Measurements from ENCODE around the gene JAKMIP2. TPM values are rescaled to one million over a fixed set of nuclear protein-coding genes. Genes with fewer than 3 reads are reported as not detected.
"Not testable (repeated sequence)": the region's sequence is repeated elsewhere in the genome, so short reads cannot be mapped to it uniquely, and the experiment has no call there.

JAKMIP2 gene
- total and polyA plus RNA-seq, 11 donors, result under 0.01 to 1.5 (median 0.16) TPM; not detected in 1

- Histone ChIP-seq H3K36me3 (no peaks in the 10 kb centered on the region), H3K27ac (peak overlapping the region; percentile 12 to 86 (median 47)), H3K9me3 (peaks cover 0 to 4% (median 0%) of the 10 kb centered on the region in 12 donors), H3K27me3 (no peaks in the 10 kb centered on the region), H3K4me1 (peaks cover 0 to 50% (median 14%) of the 10 kb centered on the region in 12 donors), H3K4me3 (peak overlapping the region in 6 of 12 donors; percentile 5 to 37 (median 19))
- intact Hi-C loops (cut with DNase I), result loop anchor here in 3 of 10 donors (5.0 to 10.0 kb wide), 2 partner anchors 42 to 160 kb away; partner anchors contain the start of gene DPYSL3 (in 2 of the 3)
- ATAC-seq (peak; percentile 53 to 70 (median 56)), DNase-seq (no peak)
- 24 to 39% (median 36%) methylated on average over 7 of the region's 7 CpGs for whole genome bisulfite sequencing, 4 donors
- no peak for TF ChIP-seq POLR2A (IDR thresholded peaks at IDR 0.05)
- TF ChIP-seq CTCF (IDR thresholded peaks at IDR 0.05), result no peak
These were observed 228.2 kb downstream of the JAKMIP2 start for GRCh38 chr5:147554261-147554817.

- WGBS, 4 donors, result 71 to 78% (median 75%) methylated on average over 5 of the region's 5 CpGs
- not testable (repeated sequence) for H3K36me3 ChIP-seq, DNase-seq, H3K9me3 ChIP-seq, H3K27me3 ChIP-seq
- Histone ChIP-seq H3K4me1 (peaks cover 0 to 46% (median 14%) of the 10 kb centered on the region in 12 donors), H3K27ac (peak overlapping the region in 10 of 12 donors; percentile 12 to 86 (median 58)), H3K4me3 (peak overlapping the region in 6 of 12 donors; percentile 5 to 37 (median 19))
- ATAC-seq, result peak in 2 of 4 donors; percentile 23 to 35
- intact Hi-C loops (cut with DNase I), result loop anchor here in 3 of 10 donors (5.0 to 10.0 kb wide), 2 partner anchors 42 to 159 kb away; partner anchors contain the start of gene DPYSL3 (in 2 of the 3)
These were observed 228.7 kb downstream of the JAKMIP2 start for GRCh38 chr5:147553817-147554216.

GRCh38 chr5:147552897-147553296 lies 229.6 kb downstream of the JAKMIP2 start:
- H3K27ac ChIP-seq, result peak overlapping the region in 3 of 12 donors; percentile 30 to 86 (median 75)
- no peaks in the 10 kb centered on the region for H3K36me3 ChIP-seq
- no peak for DNase-seq
- intact Hi-C loops (cut with DNase I), result loop anchor here in 3 of 10 donors (5.0 to 10.0 kb wide), 2 partner anchors 41 to 158 kb away; partner anchors contain the start of gene DPYSL3 (in 2 of the 3)
- no peak overlapping the region for H3K4me3 ChIP-seq
- ATAC-seq, result no peak
- peaks cover 0 to 4% (median 0%) of the 10 kb centered on the region in 12 donors for H3K9me3 ChIP-seq
- H3K27me3 ChIP-seq, result no peaks in the 10 kb centered on the region
- H3K4me1 ChIP-seq, result peaks cover 0 to 37% (median 15%) of the 10 kb centered on the region in 12 donors
- 75 to 90% (median 82%) methylated on average over 4 of the region's 4 CpGs for WGBS, 4 donors
- no peak for TF ChIP-seq CTCF (IDR thresholded peaks at IDR 0.05)

- H3K4me1 ChIP-seq, result peaks cover 0 to 36% (median 16%) of the 10 kb centered on the region in 12 donors
- H3K27ac ChIP-seq, result peak overlapping the region in 2 of 12 donors; percentile 13 to 52
- TF ChIP-seq POLR2A (IDR thresholded peaks at IDR 0.05) (no peak), CTCF (IDR thresholded peaks at IDR 0.05) (no peak)
- H3K9me3 ChIP-seq, result peaks cover 0 to 4% (median 0%) of the 10 kb centered on the region in 12 donors
- no peak for DNase-seq
- peak in 3 of 4 donors; percentile 59 to 74 (median 73) for ATAC-seq
- H3K4me3 ChIP-seq, result no peak overlapping the region
- intact Hi-C loops (cut with DNase I), result loop anchor here in 3 of 10 donors (5.0 to 10.0 kb wide), 2 partner anchors 39 to 157 kb away; partner anchors contain the start of gene DPYSL3 (in 2 of the 3)
- no peaks in the 10 kb centered on the region for H3K36me3 ChIP-seq
- no peaks in the 10 kb centered on the region for H3K27me3 ChIP-seq
- 7 to 29% (median 12%) methylated on average over 1 of the region's 1 CpG for WGBS, 4 donors
These were observed 230.9 kb downstream of the JAKMIP2 start for GRCh38 chr5:147551677-147552076.

All from heart left ventricle (tissue), 16 donors.